Measurements from ENCODE around the gene DNAJB2. TPM values are rescaled to one million over a fixed set of nuclear protein-coding genes. Genes with fewer than 3 reads are reported as not detected.

DNAJB2 gene
- total and polyA plus RNA-seq, 4 donors: 7.4 to 71.8 (median 27.0) TPM

- Histone ChIP-seq H3K36me3 (ENCODE audit: control insufficient read depth in 4 of 4, insufficient read depth in 3 of 4, low read depth in 1 of 4, low read length in 3 of 4) (no peaks in the 10 kb centered on the region), H3K27me3 (ENCODE audit: control insufficient read depth in 4 of 4, insufficient read depth in 4 of 4, low read length in 3 of 4) (no peaks in the 10 kb centered on the region), H3K4me3 (ENCODE audit: low read depth in 1 of 3, low read length in 3 of 3) (no peak overlapping the region), H3K27ac (ENCODE audit: low read depth in 1 of 2, low read length in 2 of 2) (no peak overlapping the region), H3K4me1 (ENCODE audit: control insufficient read depth in 4 of 4, insufficient read depth in 4 of 4, low read length in 3 of 4) (peaks cover 0 to 5% (median 4%) of the 10 kb centered on the region in 4 donors), H3K9me3 (ENCODE audit: control insufficient read depth in 4 of 4, low read length in 3 of 4) (no peaks in the 10 kb centered on the region), H3K9ac (ENCODE audit: low read depth in 1 of 2, low read length in 2 of 2) (no peak overlapping the region)
- 90% methylated on average over 5 of the region's 5 CpGs for WGBS
- DNase-seq (ENCODE audit: low spot score): no peak
- TF ChIP-seq FOXA2 (IDR thresholded peaks at IDR 0.05) (no peak), SP1 (IDR thresholded peaks at IDR 0.05) (no peak), EGR1 (IDR thresholded peaks at IDR 0.05; ENCODE audit: low read depth in 2 of 2) (no peak), RXRA (IDR thresholded peaks at IDR 0.05) (no peak), TAF1 (conservative IDR thresholded peaks at IDR 0.05) (no peak), FOXA1 (IDR thresholded peaks at IDR 0.05) (no peak), GABPA (IDR thresholded peaks at IDR 0.05 in 1 of 2, conservative IDR thresholded peaks at IDR 0.05 in 1 of 2) (no peak), JUND (IDR thresholded peaks at IDR 0.05) (no peak), HNF4A (conservative IDR thresholded peaks at IDR 0.05) (no peak)
- TF ChIP-seq, protein P1, sequence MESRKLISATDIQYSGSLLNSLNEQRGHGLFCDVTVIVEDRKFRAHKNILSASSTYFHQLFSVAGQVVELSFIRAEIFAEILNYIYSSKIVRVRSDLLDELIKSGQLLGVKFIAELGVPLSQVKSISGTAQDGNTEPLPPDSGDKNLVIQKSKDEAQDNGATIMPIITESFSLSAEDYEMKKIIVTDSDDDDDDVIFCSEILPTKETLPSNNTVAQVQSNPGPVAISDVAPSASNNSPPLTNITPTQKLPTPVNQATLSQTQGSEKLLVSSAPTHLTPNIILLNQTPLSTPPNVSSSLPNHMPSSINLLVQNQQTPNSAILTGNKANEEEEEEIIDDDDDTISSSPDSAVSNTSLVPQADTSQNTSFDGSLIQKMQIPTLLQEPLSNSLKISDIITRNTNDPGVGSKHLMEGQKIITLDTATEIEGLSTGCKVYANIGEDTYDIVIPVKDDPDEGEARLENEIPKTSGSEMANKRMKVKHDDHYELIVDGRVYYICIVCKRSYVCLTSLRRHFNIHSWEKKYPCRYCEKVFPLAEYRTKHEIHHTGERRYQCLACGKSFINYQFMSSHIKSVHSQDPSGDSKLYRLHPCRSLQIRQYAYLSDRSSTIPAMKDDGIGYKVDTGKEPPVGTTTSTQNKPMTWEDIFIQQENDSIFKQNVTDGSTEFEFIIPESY (IDR thresholded peaks at IDR 0.05): no peak
- TF ChIP-seq, protein P2, sequence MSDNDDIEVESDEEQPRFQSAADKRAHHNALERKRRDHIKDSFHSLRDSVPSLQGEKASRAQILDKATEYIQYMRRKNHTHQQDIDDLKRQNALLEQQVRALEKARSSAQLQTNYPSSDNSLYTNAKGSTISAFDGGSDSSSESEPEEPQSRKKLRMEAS (IDR thresholded peaks at IDR 0.05): no peak
- TF ChIP-seq, protein P3, sequence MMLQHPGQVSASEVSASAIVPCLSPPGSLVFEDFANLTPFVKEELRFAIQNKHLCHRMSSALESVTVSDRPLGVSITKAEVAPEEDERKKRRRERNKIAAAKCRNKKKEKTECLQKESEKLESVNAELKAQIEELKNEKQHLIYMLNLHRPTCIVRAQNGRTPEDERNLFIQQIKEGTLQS (IDR thresholded peaks at IDR 0.05): no peak
- TF ChIP-seq, protein P4, sequence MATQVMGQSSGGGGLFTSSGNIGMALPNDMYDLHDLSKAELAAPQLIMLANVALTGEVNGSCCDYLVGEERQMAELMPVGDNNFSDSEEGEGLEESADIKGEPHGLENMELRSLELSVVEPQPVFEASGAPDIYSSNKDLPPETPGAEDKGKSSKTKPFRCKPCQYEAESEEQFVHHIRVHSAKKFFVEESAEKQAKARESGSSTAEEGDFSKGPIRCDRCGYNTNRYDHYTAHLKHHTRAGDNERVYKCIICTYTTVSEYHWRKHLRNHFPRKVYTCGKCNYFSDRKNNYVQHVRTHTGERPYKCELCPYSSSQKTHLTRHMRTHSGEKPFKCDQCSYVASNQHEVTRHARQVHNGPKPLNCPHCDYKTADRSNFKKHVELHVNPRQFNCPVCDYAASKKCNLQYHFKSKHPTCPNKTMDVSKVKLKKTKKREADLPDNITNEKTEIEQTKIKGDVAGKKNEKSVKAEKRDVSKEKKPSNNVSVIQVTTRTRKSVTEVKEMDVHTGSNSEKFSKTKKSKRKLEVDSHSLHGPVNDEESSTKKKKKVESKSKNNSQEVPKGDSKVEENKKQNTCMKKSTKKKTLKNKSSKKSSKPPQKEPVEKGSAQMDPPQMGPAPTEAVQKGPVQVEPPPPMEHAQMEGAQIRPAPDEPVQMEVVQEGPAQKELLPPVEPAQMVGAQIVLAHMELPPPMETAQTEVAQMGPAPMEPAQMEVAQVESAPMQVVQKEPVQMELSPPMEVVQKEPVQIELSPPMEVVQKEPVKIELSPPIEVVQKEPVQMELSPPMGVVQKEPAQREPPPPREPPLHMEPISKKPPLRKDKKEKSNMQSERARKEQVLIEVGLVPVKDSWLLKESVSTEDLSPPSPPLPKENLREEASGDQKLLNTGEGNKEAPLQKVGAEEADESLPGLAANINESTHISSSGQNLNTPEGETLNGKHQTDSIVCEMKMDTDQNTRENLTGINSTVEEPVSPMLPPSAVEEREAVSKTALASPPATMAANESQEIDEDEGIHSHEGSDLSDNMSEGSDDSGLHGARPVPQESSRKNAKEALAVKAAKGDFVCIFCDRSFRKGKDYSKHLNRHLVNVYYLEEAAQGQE (IDR thresholded peaks at IDR 0.05): no peak
Observed at GRCh38 chr2:219293736-219294231, 14.6 kb downstream of the DNAJB2 start.

DNA sequence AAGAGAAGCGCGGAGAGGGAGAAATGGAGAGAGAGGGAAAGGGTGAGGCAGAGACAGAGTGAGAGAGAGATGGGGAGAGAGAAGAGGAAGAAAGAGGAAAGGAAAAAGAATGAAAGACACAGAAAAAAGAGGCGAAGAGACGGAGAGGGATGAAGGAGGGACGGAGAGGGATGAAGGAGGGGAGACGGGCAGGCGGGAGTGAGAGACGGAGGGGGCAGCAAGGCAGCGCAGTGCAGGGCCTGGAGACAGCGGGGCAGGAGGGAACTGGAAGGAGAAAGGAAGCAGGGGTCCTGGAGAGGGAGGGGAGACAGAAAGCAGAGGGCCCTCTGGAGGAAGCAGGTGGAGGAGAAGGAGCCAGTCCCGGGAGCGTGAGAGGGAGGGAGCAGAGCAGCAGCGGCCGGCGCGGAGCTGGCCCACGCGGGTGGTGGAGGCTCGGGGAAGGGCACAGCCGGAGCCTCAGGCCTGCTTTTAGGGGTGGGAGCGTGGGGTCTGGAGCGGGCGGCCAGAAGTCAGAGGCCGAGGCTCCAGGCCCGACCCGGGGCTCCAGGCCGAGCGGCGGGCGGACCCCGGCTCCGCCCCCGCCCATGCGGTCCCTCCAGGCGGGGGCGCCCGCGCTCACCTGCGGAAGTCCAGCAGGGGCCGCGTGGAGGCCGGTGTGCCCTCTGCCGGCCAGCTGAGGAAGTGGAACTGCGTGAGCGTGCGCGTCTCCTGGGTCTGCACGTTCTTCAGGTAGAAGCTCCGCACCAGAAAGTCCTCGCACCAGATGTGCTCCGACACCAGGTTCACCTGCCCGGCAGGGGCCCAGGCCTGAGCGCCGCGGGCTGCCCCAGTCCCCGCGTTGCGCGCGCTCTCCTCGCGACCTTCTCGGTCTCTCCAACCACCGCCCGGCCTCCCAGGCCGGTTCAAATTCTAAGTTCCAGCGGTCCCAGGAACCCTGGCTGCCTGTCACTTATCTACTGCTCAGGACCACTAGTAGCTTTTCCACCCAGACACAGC lies 15.5 kb downstream of the DNAJB2 start:
- Histone ChIP-seq H3K4me1 (ENCODE audit: control insufficient read depth in 4 of 4, insufficient read depth in 4 of 4, low read length in 3 of 4) (peaks cover 0 to 8% (median 5%) of the 10 kb centered on the region in 4 donors), H3K36me3 (ENCODE audit: control insufficient read depth in 4 of 4, insufficient read depth in 3 of 4, low read depth in 1 of 4, low read length in 3 of 4) (no peaks in the 10 kb centered on the region), H3K9ac (ENCODE audit: low read depth in 1 of 2, low read length in 2 of 2) (peak overlapping the region in 1 of 2 donors; percentile 50), H3K27ac (ENCODE audit: low read depth in 1 of 2, low read length in 2 of 2) (peak overlapping the region in 1 of 2 donors; percentile 39), H3K4me3 (ENCODE audit: low read depth in 1 of 3, low read length in 3 of 3) (peak overlapping the region; percentile 28 to 66 (median 57)), H3K9me3 (ENCODE audit: control insufficient read depth in 4 of 4, low read length in 3 of 4) (no peaks in the 10 kb centered on the region), H3K27me3 (ENCODE audit: control insufficient read depth in 4 of 4, insufficient read depth in 4 of 4, low read length in 3 of 4) (no peaks in the 10 kb centered on the region)
- DNase-seq (ENCODE audit: low spot score): peak; percentile 94
- TF ChIP-seq, protein P4 (IDR thresholded peaks at IDR 0.05): peak; percentile 41
- TF ChIP-seq RXRA (IDR thresholded peaks at IDR 0.05): no peak
- TF ChIP-seq FOXA1 (IDR thresholded peaks at IDR 0.05): no peak
- TF ChIP-seq SP1 (IDR thresholded peaks at IDR 0.05): peak; percentile 21
- TF ChIP-seq GABPA (IDR thresholded peaks at IDR 0.05 in 1 of 2, conservative IDR thresholded peaks at IDR 0.05 in 1 of 2): no peak
- TF ChIP-seq TAF1 (conservative IDR thresholded peaks at IDR 0.05): no peak
- peak; percentile 98 for TF ChIP-seq CTCF (IDR thresholded peaks at IDR 0.05; ENCODE audit: low read depth, low read length, missing input control)
- peak; percentile 46 to 54 for TF ChIP-seq EGR1 (IDR thresholded peaks at IDR 0.05; ENCODE audit: low read depth in 2 of 2)
- TF ChIP-seq HNF4G (IDR thresholded peaks at IDR 0.05): no peak
- TF ChIP-seq RAD21 (IDR thresholded peaks at IDR 0.05): peak; percentile 72 to 82
- no peak for TF ChIP-seq YY1 (IDR thresholded peaks at IDR 0.05)
- no peak for TF ChIP-seq HNF4A (conservative IDR thresholded peaks at IDR 0.05)
- WGBS: 11% methylated on average over 67 of the region's 67 CpGs
